Measurements from ENCODE around the gene IGFBP5. TPM values are rescaled to one million over a fixed set of nuclear protein-coding genes. Genes with fewer than 3 reads are reported as not detected.

The IGFBP5 gene
- total and polyA plus RNA-seq, 8 donors = 92.1 to 923 (median 330) TPM

DNA sequence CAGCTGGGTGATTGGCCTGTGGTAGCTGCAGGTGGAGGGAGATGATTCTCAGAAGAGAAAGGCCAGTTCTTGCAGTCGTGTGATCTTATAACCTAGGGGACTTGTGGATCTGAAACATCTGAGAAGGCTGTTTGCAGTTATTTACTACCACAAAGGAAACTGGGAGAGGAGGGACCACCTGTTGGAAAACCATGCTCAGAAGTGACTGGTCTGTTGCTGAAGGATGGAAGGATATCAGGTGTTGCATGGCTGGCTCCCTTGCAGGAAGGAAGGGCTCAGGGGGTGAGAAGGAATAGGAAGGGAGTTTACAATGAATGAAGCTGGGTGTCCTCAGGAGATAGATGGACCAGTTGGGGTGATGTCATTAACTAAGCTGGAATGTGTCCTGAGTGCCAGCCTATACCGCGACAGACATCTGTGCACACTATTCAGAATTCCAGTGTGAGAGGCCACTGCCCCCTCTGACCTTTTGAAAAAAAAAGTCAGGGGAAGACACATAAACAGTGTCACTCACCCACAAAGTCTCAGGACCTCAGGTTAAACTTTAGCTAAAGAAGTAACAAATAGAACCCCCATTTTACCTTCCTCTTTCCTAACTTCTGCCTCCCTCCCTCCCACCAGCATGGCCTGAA, 44.6 kb downstream of the IGFBP5 start:
- 61 to 84% (median 75%) methylated on average over 3 of the region's 3 CpGs for WGBS, 5 donors

DNA sequence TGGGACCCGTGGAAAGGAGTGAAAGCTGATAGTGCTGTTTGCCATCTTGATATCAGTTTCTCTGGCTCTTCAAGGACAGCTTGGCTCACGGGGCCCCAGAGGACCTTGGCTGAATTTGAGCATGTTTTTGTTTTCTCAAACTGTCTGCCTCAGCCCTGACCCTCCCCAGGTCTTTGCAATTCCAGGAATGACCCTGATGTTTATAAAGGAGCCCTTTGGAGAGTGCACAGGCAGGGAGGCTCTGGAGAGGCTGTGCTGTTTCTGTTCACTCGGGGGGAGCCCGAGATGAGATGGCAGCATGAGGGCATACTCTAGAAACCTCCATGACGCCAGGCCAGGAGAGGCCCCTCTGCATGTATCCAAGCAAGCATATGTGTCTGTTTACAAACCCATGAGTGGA, 45.8 kb downstream of the IGFBP5 start:
- no peaks in the 10 kb centered on the region for H3K9me3 ChIP-seq
- H3K4me1 ChIP-seq = peaks cover 37 to 98% (median 78%) of the 10 kb centered on the region in 4 donors
- H3K27me3 ChIP-seq = no peaks in the 10 kb centered on the region
- TF ChIP-seq EP300 (IDR thresholded peaks at IDR 0.05) (no peak), POLR2A (IDR thresholded peaks at IDR 0.05) (no peak), POLR2AphosphoS5 (IDR thresholded peaks at IDR 0.05) (peak in 1 of 3 donors; percentile 32)
- TF ChIP-seq, protein P1, sequence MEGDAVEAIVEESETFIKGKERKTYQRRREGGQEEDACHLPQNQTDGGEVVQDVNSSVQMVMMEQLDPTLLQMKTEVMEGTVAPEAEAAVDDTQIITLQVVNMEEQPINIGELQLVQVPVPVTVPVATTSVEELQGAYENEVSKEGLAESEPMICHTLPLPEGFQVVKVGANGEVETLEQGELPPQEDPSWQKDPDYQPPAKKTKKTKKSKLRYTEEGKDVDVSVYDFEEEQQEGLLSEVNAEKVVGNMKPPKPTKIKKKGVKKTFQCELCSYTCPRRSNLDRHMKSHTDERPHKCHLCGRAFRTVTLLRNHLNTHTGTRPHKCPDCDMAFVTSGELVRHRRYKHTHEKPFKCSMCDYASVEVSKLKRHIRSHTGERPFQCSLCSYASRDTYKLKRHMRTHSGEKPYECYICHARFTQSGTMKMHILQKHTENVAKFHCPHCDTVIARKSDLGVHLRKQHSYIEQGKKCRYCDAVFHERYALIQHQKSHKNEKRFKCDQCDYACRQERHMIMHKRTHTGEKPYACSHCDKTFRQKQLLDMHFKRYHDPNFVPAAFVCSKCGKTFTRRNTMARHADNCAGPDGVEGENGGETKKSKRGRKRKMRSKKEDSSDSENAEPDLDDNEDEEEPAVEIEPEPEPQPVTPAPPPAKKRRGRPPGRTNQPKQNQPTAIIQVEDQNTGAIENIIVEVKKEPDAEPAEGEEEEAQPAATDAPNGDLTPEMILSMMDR (IDR thresholded peaks at IDR 0.05) = no peak
- no peaks in the 10 kb centered on the region for H3K36me3 ChIP-seq
- DNase-seq = no peak
- 40 to 49% (median 45%) methylated on average over 5 of the region's 5 CpGs for WGBS, 5 donors
- no peak overlapping the region for H3K4me3 ChIP-seq
- peak overlapping the region; percentile 51 to 80 (median 73) for H3K27ac ChIP-seq
- intact Hi-C loops (cut with DNase I; ENCODE audit: low total_unique reads) = no loop called here

More for the DNA sequence above, 44.6 kb downstream of the IGFBP5 start:
- Histone ChIP-seq H3K9me3 (no peaks in the 10 kb centered on the region), H3K36me3 (no peaks in the 10 kb centered on the region), H3K27me3 (no peaks in the 10 kb centered on the region), H3K4me3 (no peak overlapping the region), H3K4me1 (peaks cover 32 to 87% (median 73%) of the 10 kb centered on the region in 4 donors), H3K27ac (peak overlapping the region; percentile 48 to 80 (median 73))
- TF ChIP-seq EP300 (IDR thresholded peaks at IDR 0.05) (no peak), POLR2AphosphoS5 (IDR thresholded peaks at IDR 0.05) (no peak), POLR2A (IDR thresholded peaks at IDR 0.05) (no peak)
- TF ChIP-seq, protein P1 (IDR thresholded peaks at IDR 0.05) = no peak
- DNase-seq = no peak
- intact Hi-C loops (cut with DNase I; ENCODE audit: low total_unique reads) = no loop called here

DNA sequence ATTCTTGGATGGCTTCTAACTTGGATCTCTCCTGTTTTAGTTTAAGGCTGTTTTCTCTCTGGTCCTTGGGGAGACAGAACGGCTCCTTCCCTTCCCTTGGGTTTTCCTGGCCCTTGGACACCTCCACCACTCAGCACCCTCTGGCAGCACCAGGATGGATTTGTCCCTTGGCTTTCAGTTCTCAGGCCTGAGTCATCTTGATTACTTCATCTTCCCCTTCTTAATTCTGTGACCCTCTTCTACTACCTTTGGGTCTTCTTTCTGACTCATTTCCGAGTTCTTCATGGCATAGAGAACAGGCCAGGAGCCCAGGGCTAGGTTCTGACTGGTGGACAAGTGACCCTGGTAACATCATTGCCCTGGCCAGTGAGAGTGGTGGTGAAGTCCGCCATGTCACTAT, 47.2 kb downstream of the IGFBP5 start:
- 81 to 90% (median 89%) methylated on average over 3 of the region's 3 CpGs for WGBS, 5 donors
- no peak for DNase-seq
- Histone ChIP-seq H3K27me3 (no peaks in the 10 kb centered on the region), H3K4me3 (no peak overlapping the region), H3K9me3 (no peaks in the 10 kb centered on the region), H3K4me1 (peaks cover 44 to 98% (median 77%) of the 10 kb centered on the region in 4 donors), H3K36me3 (no peaks in the 10 kb centered on the region), H3K27ac (peak overlapping the region in 4 of 5 donors; percentile 33 to 87 (median 77))
- intact Hi-C loops (cut with DNase I; ENCODE audit: low total_unique reads) = no loop called here
- no peak for TF ChIP-seq EP300 (IDR thresholded peaks at IDR 0.05)
- no peak for TF ChIP-seq POLR2A (IDR thresholded peaks at IDR 0.05)
- TF ChIP-seq POLR2AphosphoS5 (IDR thresholded peaks at IDR 0.05) = no peak
- TF ChIP-seq, protein P1 (IDR thresholded peaks at IDR 0.05) = no peak

DNA sequence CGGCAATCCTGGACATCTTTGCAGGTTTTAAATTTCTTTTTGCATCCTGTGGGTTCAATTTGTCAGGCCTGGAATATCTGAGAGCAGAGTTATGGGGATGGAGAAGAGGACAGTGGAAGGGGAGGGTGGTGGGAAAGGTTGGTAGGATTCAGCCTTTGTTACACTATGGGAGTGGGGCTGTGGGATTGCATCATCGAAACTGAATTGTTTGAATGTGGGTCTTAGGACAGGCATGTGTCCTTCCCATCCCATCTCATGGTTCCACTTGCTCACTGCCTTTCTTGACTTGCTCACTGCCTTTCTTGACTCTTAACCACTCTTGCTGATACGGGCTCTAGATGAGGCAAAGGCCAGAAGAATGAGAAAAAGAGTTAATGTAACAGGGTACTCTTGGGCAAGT, 49.2 kb downstream of the IGFBP5 start:
- 86 to 93% (median 90%) methylated on average over 3 of the region's 3 CpGs for WGBS, 5 donors
- TF ChIP-seq EP300 (IDR thresholded peaks at IDR 0.05) (no peak), POLR2A (IDR thresholded peaks at IDR 0.05) (no peak), POLR2AphosphoS5 (IDR thresholded peaks at IDR 0.05) (no peak)
- TF ChIP-seq, protein P1 (IDR thresholded peaks at IDR 0.05) = no peak
- intact Hi-C loops (cut with DNase I; ENCODE audit: low total_unique reads) = no loop called here
- H3K4me1 ChIP-seq = peaks cover 41 to 87% (median 66%) of the 10 kb centered on the region in 4 donors
- no peak overlapping the region for H3K4me3 ChIP-seq
- peak overlapping the region; percentile 37 to 88 (median 87) for H3K27ac ChIP-seq
- peaks cover 0 to 2% (median 0%) of the 10 kb centered on the region in 4 donors for H3K36me3 ChIP-seq
- H3K27me3 ChIP-seq = no peaks in the 10 kb centered on the region
- no peak for DNase-seq
- no peaks in the 10 kb centered on the region for H3K9me3 ChIP-seq

Measured in stomach (tissue), 9 donors.